ENCODE results near the gene FBXO17. TPM values are rescaled to one million over a fixed set of nuclear protein-coding genes. Genes with fewer than 3 reads are reported as not detected.

Gene FBXO17
- total RNA-seq, 1 experiment from 2014 or later: 8.1 TPM

DNA sequence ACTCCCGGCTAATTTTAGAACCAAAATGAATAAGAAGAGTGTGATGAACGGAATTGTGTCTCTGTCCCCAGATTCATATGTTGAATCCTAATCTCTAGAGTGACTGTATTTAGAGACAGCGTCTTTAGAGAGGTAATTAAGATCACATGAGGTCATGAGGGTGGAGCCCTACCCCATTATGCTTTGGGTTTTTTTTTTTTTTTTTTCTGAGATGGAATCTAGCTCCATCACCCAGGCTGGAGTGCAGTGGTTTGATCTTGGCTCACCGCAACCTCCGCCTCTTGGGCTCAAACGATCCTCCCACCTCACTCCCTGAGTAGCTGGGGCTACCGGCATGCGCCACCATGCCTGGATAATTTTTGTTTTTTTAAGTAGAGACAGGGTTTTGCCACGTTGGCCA, 28.9 kb upstream of the FBXO17 start:
- Histone ChIP-seq H4K20me1 (ENCODE audit: insufficient read depth) (no peaks in the 10 kb centered on the region), H3K9me2 (ENCODE audit: insufficient read depth) (no peaks in the 10 kb centered on the region), H2AFZ (no peak overlapping the region), H3K4me2 (no peak overlapping the region), H3K27ac (no peak overlapping the region), H3K27me3 (ENCODE audit: insufficient read depth, low read depth) (no peaks in the 10 kb centered on the region), H3K4me1 (replicated peaks; ENCODE audit: insufficient read depth) (no peaks in the 10 kb centered on the region), H3K9me3 (ENCODE audit: insufficient read depth, low read depth) (no peaks in the 10 kb centered on the region), H3F3A (ENCODE audit: insufficient read depth, low read depth) (no peaks in the 10 kb centered on the region), H3K4me3 (no peak overlapping the region), H3K36me3 (ENCODE audit: low read depth) (no peaks in the 10 kb centered on the region), H3K79me2 (ENCODE audit: low read depth) (no peaks in the 10 kb centered on the region)
- POLR2A ChIA-PET (ENCODE audit: unreplicated experiment): no interaction called here
- CTCF ChIA-PET: no interaction called here
- no peak for DNase-seq
- intact Hi-C loops (cut with micrococcal nuclease; ENCODE audit: unreplicated experiment): no loop called here
- BruUV-seq (replicated peaks): no TSS peak
- TF ChIP-seq, protein P1, sequence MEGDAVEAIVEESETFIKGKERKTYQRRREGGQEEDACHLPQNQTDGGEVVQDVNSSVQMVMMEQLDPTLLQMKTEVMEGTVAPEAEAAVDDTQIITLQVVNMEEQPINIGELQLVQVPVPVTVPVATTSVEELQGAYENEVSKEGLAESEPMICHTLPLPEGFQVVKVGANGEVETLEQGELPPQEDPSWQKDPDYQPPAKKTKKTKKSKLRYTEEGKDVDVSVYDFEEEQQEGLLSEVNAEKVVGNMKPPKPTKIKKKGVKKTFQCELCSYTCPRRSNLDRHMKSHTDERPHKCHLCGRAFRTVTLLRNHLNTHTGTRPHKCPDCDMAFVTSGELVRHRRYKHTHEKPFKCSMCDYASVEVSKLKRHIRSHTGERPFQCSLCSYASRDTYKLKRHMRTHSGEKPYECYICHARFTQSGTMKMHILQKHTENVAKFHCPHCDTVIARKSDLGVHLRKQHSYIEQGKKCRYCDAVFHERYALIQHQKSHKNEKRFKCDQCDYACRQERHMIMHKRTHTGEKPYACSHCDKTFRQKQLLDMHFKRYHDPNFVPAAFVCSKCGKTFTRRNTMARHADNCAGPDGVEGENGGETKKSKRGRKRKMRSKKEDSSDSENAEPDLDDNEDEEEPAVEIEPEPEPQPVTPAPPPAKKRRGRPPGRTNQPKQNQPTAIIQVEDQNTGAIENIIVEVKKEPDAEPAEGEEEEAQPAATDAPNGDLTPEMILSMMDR (conservative IDR thresholded peaks at IDR 0.05): no peak
- no peak for TF ChIP-seq EZH2 (IDR thresholded peaks at IDR 0.05; ENCODE audit: low read depth)

DNA sequence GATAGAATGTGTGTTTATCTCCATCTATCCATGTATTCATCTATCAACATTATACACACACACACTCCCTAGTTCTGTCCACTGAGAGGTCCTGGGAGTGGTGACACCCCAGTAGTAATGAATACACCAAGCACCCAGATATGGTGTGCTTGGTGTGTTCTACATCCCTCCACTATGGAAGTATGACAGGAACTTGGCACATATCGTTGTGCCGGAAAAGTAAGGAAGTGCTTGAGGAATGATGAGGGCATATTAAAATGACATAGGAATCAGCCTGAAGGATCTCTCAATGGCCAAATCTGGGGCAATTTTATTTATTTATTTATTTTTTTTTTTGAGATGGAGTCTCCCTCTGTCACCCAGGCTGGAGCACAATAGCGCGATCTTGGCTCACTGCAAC, 28.3 kb upstream of the FBXO17 start:
- Histone ChIP-seq H4K20me1 (ENCODE audit: insufficient read depth) (no peaks in the 10 kb centered on the region), H3K4me1 (replicated peaks; ENCODE audit: insufficient read depth) (no peaks in the 10 kb centered on the region), H3K9me3 (ENCODE audit: insufficient read depth, low read depth) (no peaks in the 10 kb centered on the region), H3K9me2 (ENCODE audit: insufficient read depth) (no peaks in the 10 kb centered on the region), H3K79me2 (ENCODE audit: low read depth) (no peaks in the 10 kb centered on the region), H3F3A (ENCODE audit: insufficient read depth, low read depth) (no peaks in the 10 kb centered on the region), H2AFZ (no peak overlapping the region), H3K27ac (no peak overlapping the region), H3K27me3 (ENCODE audit: insufficient read depth, low read depth) (no peaks in the 10 kb centered on the region), H3K36me3 (ENCODE audit: low read depth) (no peaks in the 10 kb centered on the region), H3K4me3 (no peak overlapping the region), H3K4me2 (no peak overlapping the region)
- POLR2A ChIA-PET (ENCODE audit: unreplicated experiment): no interaction called here
- TF ChIP-seq, protein P1 (conservative IDR thresholded peaks at IDR 0.05): no peak
- no peak for TF ChIP-seq EZH2 (IDR thresholded peaks at IDR 0.05; ENCODE audit: low read depth)
- CTCF ChIA-PET: no interaction called here
- intact Hi-C loops (cut with micrococcal nuclease; ENCODE audit: unreplicated experiment): no loop called here
- DNase-seq: no peak
- BruUV-seq (replicated peaks): no TSS peak

DNA sequence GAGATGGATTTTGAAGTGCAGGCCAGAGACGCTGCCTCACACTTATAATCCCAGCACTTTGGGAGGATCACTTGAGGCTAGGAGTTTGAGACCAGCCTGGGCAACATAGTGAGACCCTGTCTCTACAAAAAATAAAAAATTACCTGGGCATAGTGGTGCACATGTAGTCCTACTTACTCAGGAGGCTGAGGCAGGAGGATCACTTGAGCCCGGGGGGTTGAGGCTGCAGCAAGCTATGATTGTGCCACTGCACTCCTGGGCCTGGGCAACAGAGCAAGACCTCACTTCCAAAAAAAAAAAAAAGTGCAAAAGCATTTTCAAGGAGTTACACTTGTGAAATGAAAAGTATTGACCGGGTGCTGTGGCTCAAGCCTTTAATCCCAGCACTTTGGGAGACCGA, 27.6 kb upstream of the FBXO17 start:
- POLR2A ChIA-PET (ENCODE audit: unreplicated experiment): no interaction called here
- Histone ChIP-seq H2AFZ (no peak overlapping the region), H4K20me1 (ENCODE audit: insufficient read depth) (no peaks in the 10 kb centered on the region), H3K27ac (no peak overlapping the region), H3K9me2 (ENCODE audit: insufficient read depth) (no peaks in the 10 kb centered on the region), H3K27me3 (ENCODE audit: insufficient read depth, low read depth) (no peaks in the 10 kb centered on the region), H3F3A (ENCODE audit: insufficient read depth, low read depth) (no peaks in the 10 kb centered on the region), H3K4me2 (no peak overlapping the region), H3K4me1 (replicated peaks; ENCODE audit: insufficient read depth) (no peaks in the 10 kb centered on the region), H3K4me3 (no peak overlapping the region), H3K79me2 (ENCODE audit: low read depth) (no peaks in the 10 kb centered on the region), H3K36me3 (ENCODE audit: low read depth) (no peaks in the 10 kb centered on the region), H3K9me3 (ENCODE audit: insufficient read depth, low read depth) (no peaks in the 10 kb centered on the region)
- DNase-seq: no peak
- BruUV-seq (replicated peaks): no TSS peak
- TF ChIP-seq EZH2 (IDR thresholded peaks at IDR 0.05; ENCODE audit: low read depth): no peak
- TF ChIP-seq, protein P1 (conservative IDR thresholded peaks at IDR 0.05): no peak
- CTCF ChIA-PET: no interaction called here
- intact Hi-C loops (cut with micrococcal nuclease; ENCODE audit: unreplicated experiment): no loop called here
